HepG2 (cell line): ENCODE measurements around the gene PMFBP1. TPM values are rescaled to one million over a fixed set of nuclear protein-coding genes. Genes with fewer than 3 reads are reported as not detected.

Source experiments
- ATAC-seq: fragments of 200-7000 bp; cut with Tn5 transposase; 3 replicates; pipeline ENCODE4 v1.9.1; 2020; ENCODE audit warnings: mild to moderate bottlenecking, moderate library complexity
- BruUV-seq: library from RNA; stranded (reverse); fragments of 400-500 nt; replicated peaks from 2 replicates; lab custom pipeline; 2021; lab: Mats Ljungman, UMichigan
- CTCF ChIA-PET: fragments of 300-600 bp; formaldehyde crosslinking; extraction: SDS; loops from one replicate; lab custom pipeline; 2021; ENCODE audit warnings: low total read pairs, inconsistent platforms, low intra/inter-chr PET ratio; lab: Yijun Ruan, JAX
- POLR2A ChIA-PET: fragments of 350-600 bp; sonication (Branson Sonifier 250); formaldehyde crosslinking; loops from one replicate; lab custom pipeline; 2020; ENCODE audit warnings: antibody characterized with exemption, inconsistent platforms; lab: Yijun Ruan, JAX
- DNase-seq: peaks from one replicate; pipeline ENCODE4 v3.0.0-alpha.2; 2015; ENCODE audit warnings: low spot score
- FAIRE-seq: peaks from 3 replicates; lab custom pipeline; 2011; peaks lifted over from hg19 to GRCh38; lab: Jason Lieb, UNC
- H2AFZ ChIP-seq: one replicate; pipeline ENCODE4 v1.6.1; 2011; ENCODE audit warnings: low read length, inconsistent platforms
- H3K27ac ChIP-seq: fragments of 300-600 bp; 3 replicates; pipeline ENCODE4 v1.8.0; 2011; ENCODE audit warnings: mixed run types, mild to moderate bottlenecking, mixed read lengths, low read length, inconsistent platforms; ENCODE audit not compliant: insufficient read depth; ENCODE audit errors: extremely low read length
- H3K27me3 ChIP-seq, 2 experiments: fragments of 200-600 bp in 1 of 2; 2 replicates in 1 of 2; 3 replicates in 1 of 2; pipeline versions ENCODE4 v1.6.0 to v1.8.0; 2011; ENCODE audit warnings: low read length in 2 of 2, mild to moderate bottlenecking in 2 of 2, moderate library complexity in 2 of 2, inconsistent platforms in 1 of 2; ENCODE audit not compliant: insufficient read depth in 2 of 2, control insufficient read depth in 1 of 2
- H3K36me3 ChIP-seq, 2 experiments: fragments of 200-600 bp in 1 of 2; replicated peaks in 1 of 2; 2 replicates in 1 of 2; 3 replicates in 1 of 2; pipeline versions ENCODE4 v1.5.1 to v1.8.0; 2011; ENCODE audit warnings: low read length in 2 of 2, inconsistent platforms in 1 of 2; ENCODE audit not compliant: insufficient read depth in 2 of 2, control insufficient read depth in 1 of 2
- H3K4me1 ChIP-seq: 2 replicates; pipeline ENCODE4 v1.5.1; 2012; ENCODE audit warnings: low read length, inconsistent platforms; ENCODE audit not compliant: insufficient read depth
- H3K4me2 ChIP-seq: 2 replicates; pipeline ENCODE4 v1.6.0; 2011; ENCODE audit warnings: low read depth, low read length, inconsistent platforms
- H3K4me3 ChIP-seq, 3 experiments: fragments of 200-600 bp in 1 of 3; sonication (generic), shearing (Covaris generic) in 1 of 3; replicated peaks in 1 of 3; 2 replicates each; pipeline ENCODE4 v1.5.1; 2011 to 2016; ENCODE audit warnings: low read length in 3 of 3, inconsistent platforms in 2 of 3, low read depth in 2 of 3, mild to moderate bottlenecking in 2 of 3, control low read depth in 1 of 3, mixed read lengths in 1 of 3; ENCODE audit not compliant: insufficient read depth in 1 of 3
- H3K79me2 ChIP-seq: one replicate; pipeline ENCODE4 v1.6.1; 2011; ENCODE audit warnings: low read length, inconsistent platforms; ENCODE audit not compliant: insufficient read depth
- H3K9ac ChIP-seq: 2 replicates; pipeline ENCODE4 v1.6.0; 2011; ENCODE audit warnings: mild to moderate bottlenecking, low read depth, low read length, inconsistent platforms; ENCODE audit not compliant: insufficient read depth
- H3K9me3 ChIP-seq: 2 replicates; pipeline ENCODE4 v1.5.1; 2012; ENCODE audit warnings: mild to moderate bottlenecking, low read length
- H4K20me1 ChIP-seq: 2 replicates; pipeline ENCODE4 v1.6.0; 2011; ENCODE audit warnings: inconsistent platforms, mild to moderate bottlenecking, low read length, moderate library complexity; ENCODE audit not compliant: insufficient read depth
- BRCA1 ChIP-seq: sonication (generic); formaldehyde crosslinking; IDR thresholded peaks from 2 replicates; pipeline ENCODE4 v1.4.0; 2020; ENCODE audit warnings: missing genetic modification reagents
- DBP ChIP-seq: sonication (generic); formaldehyde crosslinking; IDR thresholded peaks from 2 replicates; pipeline ENCODE4 v1.4.0; 2020; ENCODE audit warnings: missing genetic modification reagents; ENCODE audit errors: not compliant biosample characterization
- ERF ChIP-seq: IDR thresholded peaks from 2 replicates; pipeline ENCODE4 v1.6.1; 2018; ENCODE audit warnings: missing biosample characterization, missing genetic modification reagents
- NFE2L2 ChIP-seq: fragments of 150-350 bp; IDR thresholded peaks from 2 replicates; pipeline ENCODE4 v1.6.1; 2014; ENCODE audit warnings: low read length
- REL ChIP-seq: sonication (generic); formaldehyde crosslinking; conservative IDR thresholded peaks from 2 replicates; pipeline ENCODE4 v1.8.0; 2022; ENCODE audit warnings: mild to moderate bottlenecking, missing genetic modification reagents, moderate library complexity
- ZBTB10 ChIP-seq: sonication (generic); formaldehyde crosslinking; IDR thresholded peaks from 2 replicates; pipeline ENCODE4 v1.4.0; 2020; ENCODE audit warnings: missing genetic modification reagents, borderline replicate concordance
- ZBTB34 ChIP-seq: sonication (generic); formaldehyde crosslinking; IDR thresholded peaks from 2 replicates; pipeline ENCODE4 v1.8.0; 2022; ENCODE audit warnings: mild to moderate bottlenecking, missing genetic modification reagents
- ZC3H4 ChIP-seq: sonication (generic); formaldehyde crosslinking; IDR thresholded peaks from 2 replicates; pipeline ENCODE4 v1.4.0; 2020; ENCODE audit warnings: missing genetic modification reagents, borderline replicate concordance
- ZNF282 ChIP-seq: fragments of 450-650 bp; IDR thresholded peaks from 2 replicates; pipeline ENCODE4 v1.6.1; 2018; ENCODE audit not compliant: partially characterized antibody
- ZNF446 ChIP-seq: sonication (generic); formaldehyde crosslinking; IDR thresholded peaks from 2 replicates; pipeline ENCODE4 v1.5.0; 2020; ENCODE audit warnings: mild to moderate bottlenecking, missing genetic modification reagents
- ZNF451 ChIP-seq: sonication (generic); formaldehyde crosslinking; IDR thresholded peaks from 2 replicates; pipeline ENCODE4 v1.5.0; 2020; ENCODE audit warnings: mild to moderate bottlenecking, missing genetic modification reagents
- ZSCAN30 ChIP-seq: sonication (generic); formaldehyde crosslinking; IDR thresholded peaks from 2 replicates; pipeline ENCODE4 v1.5.0; 2020; ENCODE audit warnings: mild to moderate bottlenecking, missing genetic modification reagents
- WGBS: methylation state at CpG from one replicate; pipeline ENCODE4 v1.1.6; 2017; ENCODE audit warnings: low lambda C conversion rate; 5-methylcytosine and 5-hydroxymethylcytosine counted together
- in situ Hi-C: cut with HindIII; loops from 2 replicates; pipeline ENCODE4 v1.10.0; 2017; ENCODE audit warnings: low pct_unique_long_range_greater_than_20kb; ENCODE audit not compliant: extremely low pct_ligation_motif_present
- intact Hi-C: fragments of 100-400 bp; cut with micrococcal nuclease; formaldehyde crosslinking; loops from one replicate; pipeline ENCODE4 v1.10.0; 2022; ENCODE audit not compliant: unreplicated experiment
- polyA plus RNA-seq, 8 experiments: library from polyadenylated mRNA; depleted of rRNA in 3 of 8; stranded (reverse) in 7 of 8; unstranded in 1 of 8; fragments of >200 nt; fragmentation: Illumina TruSeq in 4 of 8; extraction: Trizol in 4 of 8; gene quantifications; 2 replicates each; pipeline versions ENCODE4 v1.2.1 to v1.2.3, GENCODE V29; 2011 to 2016; ENCODE audit warnings: low read depth in 4 of 8, missing spikeins in 1 of 8, mixed read lengths in 1 of 8; ENCODE audit not compliant: insufficient read depth in 1 of 8
- total RNA-seq, 5 experiments: library from RNA; depleted of rRNA; stranded (reverse); fragments of >200 nt; fragmentation: Illumina TruSeq; extraction: Trizol; gene quantifications; 2 replicates each; pipeline ENCODE4 v1.2.3, GENCODE V29; 2016; ENCODE audit warnings: low read depth in 1 of 5
- TF ChIP-seq, protein P1 (sequence below): sonication (generic); formaldehyde crosslinking; IDR thresholded peaks from 2 replicates; pipeline ENCODE4 v1.5.0; 2020; ENCODE audit warnings: mild to moderate bottlenecking, low read depth, missing genetic modification reagents, borderline replicate concordance
- TF ChIP-seq, protein P2 (sequence below): sonication (generic); formaldehyde crosslinking; IDR thresholded peaks from 2 replicates; pipeline ENCODE4 v1.4.0; 2020; ENCODE audit warnings: missing genetic modification reagents

The PMFBP1 gene
- total and polyA plus RNA-seq, 2 of the 13 experiments (the other 11 are each of a cell fraction or from before 2014, with no cell fraction given), result 1.9 to 3.8 TPM

- no peaks in the 10 kb centered on the region for H3K36me3 ChIP-seq
- DNase-seq, result no peak
- 65% methylated on average over 5 of the region's 5 CpGs for WGBS
- no peak for TF ChIP-seq ZC3H4 (CRISPR knock-in tag)
- TF ChIP-seq BRCA1 (CRISPR knock-in tag), result no peak
- no peak for TF ChIP-seq ZBTB10
- no peak for TF ChIP-seq ZNF451 (CRISPR knock-in tag)
- no peak for TF ChIP-seq DBP
- TF ChIP-seq, protein P1, sequence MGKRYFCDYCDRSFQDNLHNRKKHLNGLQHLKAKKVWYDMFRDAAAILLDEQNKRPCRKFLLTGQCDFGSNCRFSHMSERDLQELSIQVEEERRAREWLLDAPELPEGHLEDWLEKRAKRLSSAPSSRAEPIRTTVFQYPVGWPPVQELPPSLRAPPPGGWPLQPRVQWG, result no peak
- TF ChIP-seq ZBTB34 (CRISPR knock-in tag), result no peak
- TF ChIP-seq ZSCAN30 (CRISPR knock-in tag), result no peak
- no peak for TF ChIP-seq NFE2L2
- TF ChIP-seq ZNF282, result no peak
- TF ChIP-seq, protein P2, sequence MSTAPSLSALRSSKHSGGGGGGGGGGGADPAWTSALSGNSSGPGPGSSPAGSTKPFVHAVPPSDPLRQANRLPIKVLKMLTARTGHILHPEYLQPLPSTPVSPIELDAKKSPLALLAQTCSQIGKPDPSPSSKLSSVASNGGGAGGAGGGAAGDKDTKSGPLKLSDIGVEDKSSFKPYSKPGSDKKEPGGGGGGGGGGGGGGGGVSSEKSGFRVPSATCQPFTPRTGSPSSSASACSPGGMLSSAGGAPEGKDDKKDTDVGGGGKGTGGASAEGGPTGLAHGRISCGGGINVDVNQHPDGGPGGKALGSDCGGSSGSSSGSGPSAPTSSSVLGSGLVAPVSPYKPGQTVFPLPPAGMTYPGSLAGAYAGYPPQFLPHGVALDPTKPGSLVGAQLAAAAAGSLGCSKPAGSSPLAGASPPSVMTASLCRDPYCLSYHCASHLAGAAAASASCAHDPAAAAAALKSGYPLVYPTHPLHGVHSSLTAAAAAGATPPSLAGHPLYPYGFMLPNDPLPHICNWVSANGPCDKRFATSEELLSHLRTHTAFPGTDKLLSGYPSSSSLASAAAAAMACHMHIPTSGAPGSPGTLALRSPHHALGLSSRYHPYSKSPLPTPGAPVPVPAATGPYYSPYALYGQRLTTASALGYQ (CRISPR knock-in tag), result no peak
- no peak for TF ChIP-seq ERF
- TF ChIP-seq REL, result no peak
- TF ChIP-seq ZNF446 (CRISPR knock-in tag), result no peak
- TF ChIP-seq, all 625 proteins: peak for 0
- FAIRE-seq (no peak), ATAC-seq (no peak)
- H3K27ac ChIP-seq, result no peak overlapping the region
- POLR2A ChIA-PET, result no interaction called here
- H2AFZ ChIP-seq, result no peak overlapping the region
- H3K9me3 ChIP-seq, result no peaks in the 10 kb centered on the region
- in situ Hi-C loops (no loop called here), intact Hi-C loops (no loop called here)
- CTCF ChIA-PET, result no interaction called here
- H3K79me2 ChIP-seq, result no peaks in the 10 kb centered on the region
- H3K9ac ChIP-seq, result no peak overlapping the region
- H3K4me3 ChIP-seq, result no peak overlapping the region
- H3K27me3 ChIP-seq, result no peaks in the 10 kb centered on the region
- H4K20me1 ChIP-seq, result no peaks in the 10 kb centered on the region
- no peaks in the 10 kb centered on the region for H3K4me1 ChIP-seq
- no peak overlapping the region for H3K4me2 ChIP-seq
- BruUV-seq, result no TSS peak
Measured at GRCh38 chr16:72179204-72179970, 7.4 kb upstream of the PMFBP1 start.
